DMS 273 (cell line): Measurements from ENCODE around the gene CHST5.

Experiments
- DNase-seq: peaks from one replicate; lab custom pipeline; 2025; ENCODE audit not compliant: unreplicated experiment; lab: John Stamatoyannopoulos, UW

CHST5 gene

GRCh38 chr16:75535901-75536300 is at the start of gene CHST5:
Gene CHST5, minus strand, starts transcription at chr16:75536108. Its CDS starts 5,724 bp downstream, at chr16:75530384.
- DNase-seq = no peak

GRCh38 chr16:75584108-75584507 is 48.2 kb upstream of the CHST5 start:
- no peak for DNase-seq

- DNase-seq = no peak
Measured at GRCh38 chr16:75579281-75579834, 43.5 kb upstream of the CHST5 start.

- no peak for DNase-seq
Measured at GRCh38 chr16:75578725-75579124, 42.8 kb upstream of the CHST5 start.

- DNase-seq = no peak
Measured at GRCh38 chr16:75578212-75578611, 42.3 kb upstream of the CHST5 start.

- peak; percentile 32 for DNase-seq
Measured at GRCh38 chr16:75576384-75576811, 40.5 kb upstream of the CHST5 start.

GRCh38 chr16:75575958-75576357 is 40.0 kb upstream of the CHST5 start:
- no peak for DNase-seq

GRCh38 chr16:75573955-75574354 is 38.0 kb upstream of the CHST5 start:
- no peak for DNase-seq

- DNase-seq = peak; percentile 19
Measured at GRCh38 chr16:75572864-75573542, 37.1 kb upstream of the CHST5 start.

- no peak for DNase-seq
Measured at GRCh38 chr16:75570396-75571065, 34.6 kb upstream of the CHST5 start.

- DNase-seq = no peak
Measured at GRCh38 chr16:75567911-75568310, 32.0 kb upstream of the CHST5 start.

- peak; percentile 56 for DNase-seq
Measured at GRCh38 chr16:75566758-75567255, 30.9 kb upstream of the CHST5 start.

- DNase-seq = peak; percentile 93
Measured at GRCh38 chr16:75566040-75566757, 30.3 kb upstream of the CHST5 start, which contains the start of gene GABARAPL2. Gene GABARAPL2, plus strand, starts transcription at chr16:75566379. Its CDS starts 108 bp downstream, at chr16:75566487.

GRCh38 chr16:75565640-75566039 is 29.7 kb upstream of the CHST5 start:
- DNase-seq = no peak

GRCh38 chr16:75559564-75560372 is 23.9 kb upstream of the CHST5 start:
- DNase-seq = peak; percentile 36

GRCh38 chr16:75558846-75559401 is 23.0 kb upstream of the CHST5 start:
- no peak for DNase-seq

- DNase-seq = no peak
Measured at GRCh38 chr16:75556431-75556950, 20.6 kb upstream of the CHST5 start.

- peak; percentile 99 for DNase-seq
Measured at GRCh38 chr16:75555707-75556430, 20.0 kb upstream of the CHST5 start, which contains the start of gene TMEM231. Gene TMEM231, minus strand, starts transcription at chr16:75556252. Its CDS starts 43 bp downstream, at chr16:75556209.

- peak; percentile 97 for DNase-seq
Measured at GRCh38 chr16:75555213-75555706, 19.4 kb upstream of the CHST5 start.
